Type B pancreatic cell (in vitro differentiated cells): ENCODE results near the gene ADCYAP1R1. TPM values are rescaled to one million over a fixed set of nuclear protein-coding genes. Genes with fewer than 3 reads are reported as not detected.

Experiments used
- DNase-seq: peaks from one replicate; pipeline ENCODE4 v3.0.0; 2021; ENCODE audit warnings: mixed read lengths; ENCODE audit not compliant: unreplicated experiment; ENCODE audit errors: extremely low spot score
- H3K27ac Mint-ChIP-seq: 2 replicates; pipeline ENCODE4 v1.8.0; 2021; ENCODE audit warnings: mild to moderate bottlenecking, mixed read lengths
- H3K27me3 Mint-ChIP-seq: 2 replicates; pipeline ENCODE4 v1.8.0; 2021; ENCODE audit warnings: mixed read lengths
- H3K36me3 Mint-ChIP-seq: 2 replicates; pipeline ENCODE4 v1.8.0; 2021; ENCODE audit warnings: mixed read lengths
- H3K4me1 Mint-ChIP-seq: one replicate; pipeline ENCODE4 v1.8.0; 2021; ENCODE audit warnings: mixed read lengths; ENCODE audit not compliant: unreplicated experiment
- H3K4me3 Mint-ChIP-seq: 2 replicates; pipeline ENCODE4 v1.8.0; 2021; ENCODE audit warnings: mild to moderate bottlenecking, mixed read lengths
- H3K9me3 Mint-ChIP-seq: 2 replicates; pipeline ENCODE4 v1.8.0; 2021; ENCODE audit warnings: mixed read lengths
- CTCF ChIP-seq: fragments of 200-600 bp; sonication (generic); conservative IDR thresholded peaks from 2 replicates; pipeline ENCODE4 v1.5.0; 2021; ENCODE audit warnings: antibody characterized with exemption, mild to moderate bottlenecking
- total RNA-seq: library from RNA; stranded (reverse); gene quantifications from 2 replicates; pipeline ENCODE4 v1.2.1, GENCODE V29; 2021; ENCODE audit warnings: low replicate concordance

ADCYAP1R1 gene
- total RNA-seq, 1 donor from 2014 or later, result 2.8 TPM

GRCh38 chr7:31052487-31052840, 356 bp downstream of the ADCYAP1R1 start:
- Mint-ChIP-seq H3K4me1 (peaks cover 5% of the 10 kb centered on the region), H3K36me3 (no peaks in the 10 kb centered on the region), H3K4me3 (peak overlapping the region; percentile 76), H3K27me3 (peaks cover 79% of the 10 kb centered on the region), H3K27ac (no peak overlapping the region), H3K9me3 (no peaks in the 10 kb centered on the region)
- no peak for TF ChIP-seq CTCF
- DNase-seq, result no peak

GRCh38 chr7:31052841-31053601, 913 bp downstream of the ADCYAP1R1 start:
- peaks cover 5% of the 10 kb centered on the region for H3K4me1 Mint-ChIP-seq
- H3K36me3 Mint-ChIP-seq, result no peaks in the 10 kb centered on the region
- no peak for TF ChIP-seq CTCF
- H3K4me3 Mint-ChIP-seq, result peak overlapping the region; percentile 76
- no peak for DNase-seq
- no peaks in the 10 kb centered on the region for H3K9me3 Mint-ChIP-seq
- H3K27ac Mint-ChIP-seq, result no peak overlapping the region
- H3K27me3 Mint-ChIP-seq, result peaks cover 83% of the 10 kb centered on the region

GRCh38 chr7:31053986-31054385, 1.9 kb downstream of the ADCYAP1R1 start:
- peaks cover 5% of the 10 kb centered on the region for H3K4me1 Mint-ChIP-seq
- peak overlapping the region; percentile 47 for H3K4me3 Mint-ChIP-seq
- no peaks in the 10 kb centered on the region for H3K9me3 Mint-ChIP-seq
- H3K27me3 Mint-ChIP-seq, result peaks cover 81% of the 10 kb centered on the region
- H3K27ac Mint-ChIP-seq, result no peak overlapping the region
- TF ChIP-seq CTCF, result no peak
- no peak for DNase-seq
- H3K36me3 Mint-ChIP-seq, result no peaks in the 10 kb centered on the region

GRCh38 chr7:31054608-31055278, 2.6 kb downstream of the ADCYAP1R1 start:
- TF ChIP-seq CTCF, result no peak
- Mint-ChIP-seq H3K4me3 (no peak overlapping the region), H3K9me3 (no peaks in the 10 kb centered on the region), H3K36me3 (no peaks in the 10 kb centered on the region), H3K27me3 (peaks cover 81% of the 10 kb centered on the region), H3K27ac (no peak overlapping the region), H3K4me1 (peaks cover 5% of the 10 kb centered on the region)
- no peak for DNase-seq

- Mint-ChIP-seq H3K9me3 (no peaks in the 10 kb centered on the region), H3K4me3 (no peak overlapping the region), H3K4me1 (peaks cover 5% of the 10 kb centered on the region), H3K27ac (no peak overlapping the region), H3K36me3 (no peaks in the 10 kb centered on the region), H3K27me3 (peaks cover 75% of the 10 kb centered on the region)
- TF ChIP-seq CTCF, result no peak
- no peak for DNase-seq
Measured at GRCh38 chr7:31055471-31055870, 3.4 kb downstream of the ADCYAP1R1 start.
